ENCODE data around the gene LAS1L. TPM values are rescaled to one million over a fixed set of nuclear protein-coding genes. Genes with fewer than 3 reads are reported as not detected.
"Not testable (repeated sequence)": the region's sequence is repeated elsewhere in the genome, so short reads cannot be mapped to it uniquely, and the experiment has no call there.

The LAS1L gene
- total RNA-seq, 4 donors from 2014 or later, result 30.6 to 35.0 (median 32.3) TPM

GRCh38 chrX:65576160-65576559 is 41.6 kb upstream of the LAS1L start:
- Histone ChIP-seq H3K27me3 (peaks cover 0 to 22% of the 10 kb centered on the region in 2 donors), H3K4me1 (no peaks in the 10 kb centered on the region), H3K36me3 (no peaks in the 10 kb centered on the region), H3K27ac (no peak overlapping the region), H3K9me3 (no peaks in the 10 kb centered on the region), H3K4me3 (no peak overlapping the region)
- no peak for DNase-seq (ENCODE audit: low spot score in 2 of 2)
- TF ChIP-seq EP300 (IDR thresholded peaks at IDR 0.05), result no peak
- no peak for TF ChIP-seq CTCF (IDR thresholded peaks at IDR 0.05)
- no peak for TF ChIP-seq POLR2A (IDR thresholded peaks at IDR 0.05)

- no peak for TF ChIP-seq POLR2A (IDR thresholded peaks at IDR 0.05)
- no peak for TF ChIP-seq EP300 (IDR thresholded peaks at IDR 0.05)
- DNase-seq (ENCODE audit: low spot score in 2 of 2), result no peak
- peaks cover 0 to 22% of the 10 kb centered on the region in 2 donors for H3K27me3 ChIP-seq
- no peaks in the 10 kb centered on the region for H3K36me3 ChIP-seq
- no peaks in the 10 kb centered on the region for H3K4me1 ChIP-seq
- WGBS, 2 donors, result 33 to 34% methylated on average over 3 of the region's 3 CpGs
- H3K27ac ChIP-seq, result no peak overlapping the region
- no peaks in the 10 kb centered on the region for H3K9me3 ChIP-seq
- no peak overlapping the region for H3K4me3 ChIP-seq
Observed at GRCh38 chrX:65575022-65575421, 40.4 kb upstream of the LAS1L start.

GRCh38 chrX:65574356-65574755 is 39.8 kb upstream of the LAS1L start:
- H3K27ac ChIP-seq, result no peak overlapping the region
- no peaks in the 10 kb centered on the region for H3K9me3 ChIP-seq
- H3K4me1 ChIP-seq, result no peaks in the 10 kb centered on the region
- H3K4me3 ChIP-seq, result no peak overlapping the region
- TF ChIP-seq CTCF (IDR thresholded peaks at IDR 0.05) (no peak), POLR2A (IDR thresholded peaks at IDR 0.05) (no peak), EP300 (IDR thresholded peaks at IDR 0.05) (no peak)
- no peaks in the 10 kb centered on the region for H3K36me3 ChIP-seq
- 80 to 92% methylated on average over 2 of the region's 2 CpGs for WGBS, 2 donors
- H3K27me3 ChIP-seq, result peaks cover 0 to 19% of the 10 kb centered on the region in 2 donors
- no peak for DNase-seq (ENCODE audit: low spot score in 2 of 2)

- TF ChIP-seq EP300 (IDR thresholded peaks at IDR 0.05), result no peak
- no peak for TF ChIP-seq POLR2A (IDR thresholded peaks at IDR 0.05)
- TF ChIP-seq CTCF (IDR thresholded peaks at IDR 0.05), result no peak
- WGBS, 2 donors, result 72 to 88% methylated on average over 4 of the region's 4 CpGs
- H3K9me3 ChIP-seq, result no peaks in the 10 kb centered on the region
- H3K4me1 ChIP-seq, result no peaks in the 10 kb centered on the region
- H3K27me3 ChIP-seq, result peaks cover 0 to 22% of the 10 kb centered on the region in 2 donors
- no peak overlapping the region for H3K27ac ChIP-seq
- H3K36me3 ChIP-seq, result no peaks in the 10 kb centered on the region
- DNase-seq (ENCODE audit: low spot score in 2 of 2), result no peak
- H3K4me3 ChIP-seq, result no peak overlapping the region
Observed at GRCh38 chrX:65572971-65573370, 38.4 kb upstream of the LAS1L start.

- H3K4me1 ChIP-seq; DNase-seq (ENCODE audit: low spot score in 2 of 2); H3K27ac ChIP-seq; H3K9me3 ChIP-seq; H3K4me3 ChIP-seq; H3K27me3 ChIP-seq; H3K36me3 ChIP-seq: not testable (repeated sequence)
- WGBS, 2 donors, result 83% methylated on average over 1 of the region's 1 CpG; no CpG with 5 or more reads in 1 of the 2 donors
Observed at GRCh38 chrX:65562850-65563249, 28.3 kb upstream of the LAS1L start.

- Histone ChIP-seq H3K4me1 (no peaks in the 10 kb centered on the region), H3K36me3 (no peaks in the 10 kb centered on the region), H3K27me3 (peaks cover 0 to 21% of the 10 kb centered on the region in 2 donors), H3K4me3 (no peak overlapping the region), H3K27ac (no peak overlapping the region), H3K9me3 (no peaks in the 10 kb centered on the region)
- DNase-seq (ENCODE audit: low spot score in 2 of 2), result no peak
- 91 to 98% methylated on average over 26 to 43 of the region's 62 CpGs for WGBS, 2 donors
- TF ChIP-seq EP300 (IDR thresholded peaks at IDR 0.05) (no peak), POLR2A (IDR thresholded peaks at IDR 0.05) (no peak), CTCF (IDR thresholded peaks at IDR 0.05) (no peak)
Observed at GRCh38 chrX:65551489-65552339, 17.1 kb upstream of the LAS1L start.

Measured in tibial nerve (tissue), 4 donors.